GM18907 (cell line): ENCODE results near the gene SPATS2.
"Not testable (repeated sequence)": the region's sequence is repeated elsewhere in the genome, so short reads cannot be mapped to it uniquely, and the experiment has no call there.

Experiments
- ATAC-seq: cut with Tn5 transposase; IDR thresholded peaks from one replicate; pipeline ENCODE4 v1.9.1; 2021; ENCODE audit warnings: mild to moderate bottlenecking, moderate library complexity; ENCODE audit not compliant: unreplicated experiment

The SPATS2 gene

DNA sequence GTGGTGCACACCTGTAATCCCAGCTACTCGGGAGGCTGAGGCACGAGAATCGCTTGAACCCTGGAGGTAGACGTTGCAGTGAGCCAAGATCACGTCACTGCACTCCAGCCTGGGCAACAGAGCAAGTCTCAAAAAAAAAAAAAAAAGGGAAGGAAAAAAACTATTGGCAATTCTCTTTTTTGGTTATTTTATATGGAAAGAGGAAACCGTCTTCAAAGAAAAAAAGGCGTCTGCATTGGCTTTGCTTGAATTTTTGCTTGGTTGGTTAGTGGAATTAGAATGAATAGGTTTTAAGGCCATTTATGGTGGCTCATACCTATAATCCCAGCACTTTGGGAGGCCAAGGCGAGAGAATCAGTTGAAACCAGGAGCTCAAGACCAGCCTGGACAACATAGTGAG, 142.4 kb downstream of the SPATS2 start:
- ATAC-seq = not testable (repeated sequence)

DNA sequence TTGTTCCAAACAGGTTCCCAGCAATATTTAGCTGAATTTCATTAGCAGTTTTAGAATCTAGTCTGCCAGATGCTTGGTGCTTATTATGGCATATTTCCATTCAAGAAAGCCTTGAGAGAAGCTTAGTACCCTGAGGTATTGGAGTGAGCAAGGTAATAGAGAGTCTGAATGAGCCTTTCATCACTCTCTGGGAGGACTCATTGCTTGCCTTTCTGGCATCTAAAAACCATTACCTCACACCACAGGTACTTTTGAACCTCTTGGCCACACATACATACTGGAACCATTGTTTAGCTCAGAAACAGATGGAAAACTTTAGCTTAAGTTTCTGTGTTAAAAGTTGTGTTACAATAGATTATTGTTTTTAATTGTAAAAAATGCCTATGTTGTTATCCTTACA, 144.1 kb downstream of the SPATS2 start:
- ATAC-seq = no peak

DNA sequence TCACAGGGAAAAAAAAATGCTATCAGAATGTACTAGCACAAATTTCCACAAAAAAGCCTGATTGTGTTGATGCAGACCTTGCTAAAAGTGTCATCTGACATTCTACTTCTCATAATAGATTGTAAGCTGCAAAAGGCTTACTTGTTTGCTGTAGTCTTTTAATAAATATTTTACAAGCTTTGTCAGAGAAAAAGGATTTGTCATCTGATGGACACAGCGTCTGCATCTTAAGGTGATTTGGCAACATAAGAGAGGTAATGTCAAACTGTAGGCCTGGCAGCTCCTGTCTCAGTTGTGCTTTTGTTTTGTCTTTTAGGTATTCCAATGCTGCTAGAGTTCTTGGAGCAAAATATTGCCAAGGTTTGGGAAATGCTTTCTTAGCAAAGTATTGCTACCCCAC, 145.3 kb downstream of the SPATS2 start:
- no peak for ATAC-seq

DNA sequence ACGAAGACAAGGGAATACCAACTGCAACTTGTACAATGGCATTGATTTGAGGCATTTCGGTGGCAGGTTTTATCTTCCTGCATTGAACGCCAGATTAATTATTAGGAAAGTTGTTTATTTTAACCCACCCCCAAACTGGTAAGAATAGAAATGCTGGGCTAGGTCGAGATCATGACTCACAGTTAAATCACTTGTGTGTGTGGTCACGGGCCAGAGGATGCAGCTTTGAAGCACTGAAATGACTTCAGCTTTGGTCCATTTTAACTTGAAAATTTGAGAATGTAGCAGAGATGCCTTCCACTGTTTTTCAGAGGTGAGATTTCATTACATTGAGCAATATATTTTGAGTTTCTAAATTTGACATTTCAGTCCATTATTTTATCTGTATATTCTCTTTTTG, 148.0 kb downstream of the SPATS2 start:
- no peak for ATAC-seq

DNA sequence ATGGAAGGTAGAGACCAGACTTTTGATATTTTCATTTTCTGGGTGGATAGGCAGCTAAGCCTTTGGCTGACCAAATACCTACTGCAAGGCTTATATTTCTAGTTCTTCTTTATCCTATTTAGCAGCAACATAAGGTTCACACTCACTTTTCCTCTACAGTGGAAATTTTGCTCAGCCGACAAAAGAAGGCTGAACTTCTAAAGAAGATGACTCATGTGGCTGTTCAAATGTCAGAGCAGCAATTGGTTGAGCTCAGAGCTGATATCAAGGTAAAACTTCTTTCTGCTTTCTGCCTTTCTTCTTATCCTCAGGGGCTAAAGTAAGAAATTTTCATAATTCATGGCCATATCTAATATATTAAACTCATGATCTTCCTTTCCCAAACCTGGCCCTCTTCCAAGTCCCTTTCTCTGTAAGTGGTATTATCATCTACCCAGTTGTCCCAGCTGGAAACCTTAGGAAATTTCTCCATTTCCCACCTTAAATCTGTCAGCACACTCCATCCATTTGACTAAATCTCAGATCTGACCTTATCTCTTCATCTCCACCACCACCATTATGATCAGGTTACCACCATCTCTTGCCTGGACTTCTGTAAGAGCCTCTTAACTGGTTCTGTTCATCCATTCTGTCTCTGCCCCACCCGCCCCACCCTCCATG, 151.8 kb downstream of the SPATS2 start:
- ATAC-seq = no peak

DNA sequence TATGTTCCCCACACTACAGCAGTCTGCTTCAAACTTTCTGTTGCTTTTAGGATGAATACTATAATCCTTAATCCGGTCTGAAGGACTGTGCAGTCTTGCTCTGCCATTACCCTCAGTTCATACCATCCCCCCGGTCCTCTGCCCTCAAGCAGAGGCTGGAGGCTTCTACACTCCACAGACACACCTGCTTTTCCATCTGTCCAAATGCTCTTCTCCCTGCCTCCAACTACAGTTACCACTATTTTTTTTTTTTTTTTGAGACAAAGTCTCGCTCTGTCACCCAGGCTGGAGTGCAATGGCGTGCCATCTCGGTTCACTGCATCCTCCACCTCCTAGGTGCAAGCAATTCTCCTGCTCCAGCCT, 152.3 kb downstream of the SPATS2 start:
- no peak for ATAC-seq

DNA sequence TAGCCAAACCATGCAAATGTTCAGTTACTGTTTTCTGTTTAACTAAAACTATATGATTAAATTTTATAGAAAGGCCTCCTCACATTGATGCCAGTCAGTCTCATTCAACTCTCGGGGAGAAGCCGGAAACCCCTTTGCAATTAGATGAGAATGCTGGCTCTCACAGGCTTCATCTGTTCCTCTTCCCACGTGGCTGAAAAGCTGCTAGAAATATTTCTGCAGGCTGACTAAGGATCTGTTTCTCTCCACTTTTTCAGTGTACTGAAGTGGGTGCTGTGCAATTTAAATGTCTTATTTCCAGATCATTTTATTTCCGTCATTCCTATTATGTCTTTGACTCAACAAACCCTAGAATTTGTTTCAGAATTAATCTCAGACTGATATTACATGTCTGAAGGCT, 154.1 kb downstream of the SPATS2 start:
- no peak for ATAC-seq

DNA sequence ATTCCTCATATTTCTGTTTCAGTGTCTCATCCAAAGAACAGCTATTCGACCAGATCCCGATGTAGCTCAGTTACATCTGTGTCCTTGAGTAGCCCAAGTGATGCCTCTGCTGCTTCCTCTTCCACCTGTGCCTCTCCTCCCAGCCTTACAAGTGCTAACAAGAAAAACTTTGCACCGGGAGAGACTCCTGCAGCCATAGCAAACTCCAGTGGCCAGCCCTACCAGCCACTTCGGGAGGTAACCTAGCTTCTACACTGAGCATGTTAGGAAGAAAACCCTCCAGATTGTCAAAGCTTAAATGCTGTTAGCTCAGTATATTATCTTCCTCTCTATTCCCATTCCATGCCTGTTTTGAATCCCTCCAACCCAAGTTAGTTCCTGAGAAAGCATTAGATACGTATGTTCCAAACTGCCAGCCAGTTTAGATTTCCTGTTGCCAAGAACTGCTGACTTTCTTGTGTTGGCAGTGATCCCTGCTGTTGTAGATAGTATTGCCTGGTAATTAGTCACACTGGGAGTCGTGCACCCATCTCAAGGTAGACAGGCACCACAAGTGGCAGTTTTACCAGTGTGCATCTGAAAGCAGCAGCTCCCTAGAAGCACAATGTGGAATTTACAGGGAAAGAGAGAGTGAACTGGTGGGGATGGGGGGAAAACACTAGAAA, 157.5 kb downstream of the SPATS2 start:
- no peak for ATAC-seq

DNA sequence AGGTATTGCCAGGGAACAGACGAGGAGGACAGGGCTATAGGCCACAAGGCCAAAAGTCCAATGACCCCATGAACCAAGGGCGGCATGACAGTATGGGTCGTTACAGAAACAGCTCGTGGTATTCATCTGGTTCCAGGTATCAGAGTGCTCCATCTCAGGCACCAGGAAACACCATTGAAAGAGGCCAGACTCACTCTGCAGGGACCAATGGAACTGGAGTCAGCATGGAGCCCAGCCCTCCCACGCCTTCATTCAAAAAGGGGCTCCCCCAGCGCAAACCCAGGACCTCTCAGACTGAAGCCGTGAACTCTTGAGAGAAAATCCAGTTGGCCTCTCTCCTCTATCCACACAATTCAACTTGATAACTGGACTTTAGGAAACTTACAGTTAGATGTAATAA, 158.7 kb downstream of the SPATS2 start:
- ATAC-seq = no peak

DNA sequence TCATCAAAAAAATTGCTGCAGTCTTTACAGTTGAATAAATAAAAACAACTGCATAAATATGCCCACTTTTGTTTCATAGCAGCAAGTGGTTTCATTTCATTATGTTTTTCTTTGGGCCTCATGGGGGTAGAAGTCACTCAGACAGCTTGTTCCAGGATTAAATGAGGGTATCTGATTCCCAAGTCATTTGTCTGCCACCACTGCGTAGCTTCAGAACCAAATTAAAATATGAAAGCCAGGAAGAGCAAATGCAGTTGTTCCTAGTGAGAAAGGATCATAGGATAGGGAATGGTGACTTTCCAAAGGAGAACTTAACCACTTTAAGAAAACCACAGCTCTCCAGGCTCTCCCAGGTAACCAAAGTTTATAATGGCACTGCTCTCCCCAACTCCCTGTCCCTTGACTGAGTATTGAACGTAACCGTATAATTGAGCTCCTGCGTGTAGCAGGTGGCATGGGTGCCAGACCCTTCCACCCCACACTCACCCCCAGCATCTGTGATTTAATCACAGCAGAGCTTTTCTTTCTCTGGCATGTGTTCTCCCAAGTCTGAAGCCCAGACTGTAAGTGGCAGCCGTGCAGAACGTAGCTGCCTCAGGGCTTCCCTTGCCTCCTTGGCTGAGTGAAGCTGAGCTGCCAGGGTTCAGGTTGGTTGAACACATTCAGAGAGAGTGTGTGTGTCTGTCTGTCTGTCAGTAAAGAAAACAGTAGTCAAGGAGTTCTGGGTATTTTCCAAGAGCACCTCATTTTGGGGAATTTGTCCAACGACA, 160.3 kb downstream of the SPATS2 start:
- no peak for ATAC-seq

DNA sequence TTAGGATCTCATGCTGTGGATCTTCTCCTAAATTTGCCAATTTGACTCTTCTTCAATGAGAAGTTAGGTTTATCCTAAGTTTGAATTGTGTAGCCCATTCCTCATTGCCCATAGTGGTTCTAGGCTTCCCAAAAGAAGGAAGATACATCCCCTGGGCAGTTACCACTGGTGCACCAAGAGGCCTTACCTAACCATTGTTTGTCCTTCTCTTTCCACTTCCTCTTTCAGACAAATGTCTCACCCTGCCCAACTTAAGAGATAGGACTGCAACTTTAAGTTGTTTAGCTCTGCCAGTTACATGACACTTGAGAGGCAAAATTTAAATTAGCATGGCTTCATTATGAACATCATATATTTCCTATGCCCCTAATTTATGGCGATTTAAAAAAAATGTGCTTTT, 162.2 kb downstream of the SPATS2 start:
- no peak for ATAC-seq

DNA sequence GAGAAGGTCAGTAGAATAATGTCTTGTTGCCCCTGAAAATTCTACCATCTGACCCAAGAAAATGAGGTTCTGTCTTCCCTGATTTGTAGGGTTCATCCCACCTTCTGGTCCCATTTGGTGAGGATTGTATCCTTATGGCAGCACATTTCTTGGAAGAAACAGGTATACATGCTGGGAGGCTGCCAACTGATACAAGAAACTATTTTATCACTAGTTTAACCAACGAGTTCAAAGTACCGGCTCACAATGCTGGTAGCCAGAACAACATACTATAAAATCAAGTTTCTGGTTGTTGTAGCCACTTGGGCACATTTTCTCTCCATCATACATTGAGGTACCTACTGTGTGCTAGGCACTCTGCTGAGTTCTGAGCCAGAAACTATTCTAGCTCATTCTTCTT, 164.5 kb downstream of the SPATS2 start:
- no peak for ATAC-seq

DNA sequence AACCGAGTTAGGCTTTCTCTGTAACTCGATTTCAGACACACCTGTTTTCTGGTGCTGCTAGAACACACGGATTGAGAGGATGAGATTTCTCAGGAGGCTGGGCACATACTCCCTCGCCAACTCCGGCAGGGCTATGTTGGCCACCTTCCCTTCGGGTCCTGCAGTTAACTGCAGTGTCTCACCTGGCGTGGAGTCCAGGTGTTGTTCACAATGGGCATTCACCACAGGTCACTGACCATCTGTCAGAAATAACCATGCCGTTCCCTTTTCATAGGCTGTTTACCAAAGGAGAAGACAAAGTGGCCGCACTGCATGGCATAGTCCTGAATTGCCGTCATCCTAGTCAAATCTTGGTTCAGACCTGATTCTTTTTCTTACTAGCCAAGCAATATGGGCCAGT, 166.1 kb downstream of the SPATS2 start:
- no peak for ATAC-seq

DNA sequence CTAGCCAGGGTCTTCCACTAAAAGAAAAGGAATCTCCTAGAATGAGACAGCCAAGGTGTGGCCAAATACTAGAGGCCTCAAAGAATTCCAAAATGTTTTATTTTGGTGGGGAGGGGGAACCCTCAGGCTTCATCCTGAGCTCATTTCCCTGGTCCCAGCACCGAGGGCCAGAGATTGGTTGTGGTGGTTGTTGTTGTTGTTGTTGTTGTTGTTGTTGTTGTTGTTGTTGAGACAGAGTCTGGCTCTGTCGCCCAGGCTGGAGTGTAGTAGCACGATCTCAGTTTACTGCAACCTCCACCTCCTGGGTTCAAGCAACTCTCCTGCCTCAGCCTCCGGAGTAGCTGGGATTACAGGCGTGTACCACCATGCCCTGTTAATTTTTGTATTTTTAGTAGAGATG, 166.9 kb downstream of the SPATS2 start:
- not testable (repeated sequence) for ATAC-seq

DNA sequence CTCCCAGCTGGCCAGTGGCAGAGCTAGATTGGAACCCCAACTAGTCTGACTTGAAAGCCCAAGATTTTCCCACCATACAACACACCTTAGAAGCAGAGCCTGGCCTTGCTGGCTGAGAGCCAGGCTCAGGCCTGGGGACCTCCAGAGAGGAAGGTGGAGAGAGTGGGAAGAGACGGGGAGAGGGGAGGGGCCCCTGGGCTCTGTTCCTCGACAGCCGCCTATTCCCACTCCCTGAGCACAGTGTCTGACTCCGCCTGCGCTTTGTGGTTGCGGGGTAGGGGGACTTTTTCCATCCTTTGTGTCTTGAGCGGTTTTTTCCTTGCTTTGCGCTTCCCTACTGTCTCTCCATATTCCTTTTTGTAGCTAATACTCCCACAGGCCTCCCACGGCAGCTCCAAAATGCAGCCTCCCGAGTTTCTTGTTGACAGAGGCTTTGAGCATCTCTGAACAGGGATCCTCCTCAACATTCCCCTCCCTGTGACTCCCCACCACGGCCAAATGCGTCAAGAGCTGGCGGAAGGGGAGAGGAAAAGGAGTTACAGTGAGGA, 167.5 kb downstream of the SPATS2 start:
- ATAC-seq = no peak

DNA sequence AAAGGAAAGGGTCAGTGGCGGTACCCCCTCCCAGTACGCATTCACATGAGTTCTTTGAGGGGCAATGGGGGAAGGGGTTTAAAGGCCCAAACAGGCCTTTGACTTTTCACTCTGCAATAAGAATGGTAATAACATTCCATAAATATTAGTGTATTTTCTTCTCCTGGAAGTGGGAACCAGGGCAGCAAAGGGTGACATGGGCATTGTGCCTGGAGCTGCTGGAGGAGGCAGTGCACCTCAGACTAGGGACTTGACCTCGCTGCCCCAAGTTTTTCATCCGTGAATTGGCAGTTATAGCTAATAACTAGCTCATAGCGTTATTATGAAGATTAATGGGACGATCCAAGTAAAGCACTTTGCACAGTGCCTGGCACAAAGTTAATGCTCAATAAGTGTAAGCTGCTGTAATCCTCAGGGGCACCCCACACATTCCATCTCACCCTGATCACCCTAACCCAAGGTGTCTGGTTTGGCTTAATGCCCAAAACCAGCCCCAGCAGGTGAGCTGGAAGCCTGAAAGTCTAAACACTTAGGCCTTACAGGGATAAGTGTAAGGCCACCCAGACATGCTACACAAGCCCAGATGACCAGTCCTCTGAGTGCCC, 168.8 kb downstream of the SPATS2 start:
- ATAC-seq = no peak

DNA sequence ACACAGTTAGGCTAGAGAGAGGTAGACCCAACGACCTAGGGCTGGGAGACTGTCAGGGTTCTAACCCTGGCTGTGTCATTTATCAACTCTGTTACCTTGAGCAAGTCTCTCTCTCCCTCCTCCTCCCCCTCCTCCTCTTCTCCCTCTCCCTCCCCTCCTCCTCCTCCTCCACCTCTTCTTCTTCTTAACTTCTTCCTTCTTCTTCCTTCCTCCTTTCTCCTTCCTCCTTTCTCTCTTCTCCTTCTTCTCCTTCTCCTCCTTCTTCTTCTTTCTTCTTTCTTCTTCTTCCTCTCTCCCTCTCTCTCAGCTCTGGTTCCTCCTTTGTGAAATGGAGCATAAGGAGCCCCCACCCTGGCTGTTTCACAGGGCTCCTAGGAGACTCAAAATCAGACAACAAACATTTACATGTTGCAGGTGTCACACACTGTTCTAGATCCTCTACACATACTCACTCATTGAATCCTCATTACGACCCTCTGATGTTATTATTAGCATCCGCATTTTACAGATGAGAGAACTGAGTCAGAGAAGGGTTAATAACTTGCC, 169.3 kb downstream of the SPATS2 start:
- ATAC-seq = no peak

DNA sequence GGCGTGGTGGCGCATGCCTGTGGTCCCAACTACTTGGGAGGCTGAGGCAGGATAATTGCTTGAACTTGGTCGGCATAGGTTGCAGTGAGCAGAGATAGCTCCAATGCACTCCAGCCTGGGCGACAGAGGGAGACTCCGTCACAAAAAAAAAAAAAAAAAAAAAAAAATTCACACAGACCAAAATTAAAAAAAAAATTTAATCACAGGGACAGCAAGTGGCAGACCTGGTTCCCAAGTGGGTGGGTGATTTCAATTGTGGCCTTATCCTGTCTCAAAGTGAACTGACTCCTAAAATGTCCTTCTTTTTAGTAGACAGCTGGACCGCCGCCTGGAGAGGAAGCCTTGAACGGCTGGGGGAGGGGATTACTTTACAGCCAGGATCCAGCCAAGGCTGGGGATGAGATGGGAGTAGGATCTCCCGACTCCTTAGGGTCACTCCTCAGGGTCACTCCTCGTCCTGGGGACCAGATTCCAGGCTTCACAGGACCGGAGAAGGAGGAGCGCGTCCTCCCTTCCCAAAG, 170.0 kb downstream of the SPATS2 start:
- no peak for ATAC-seq

DNA sequence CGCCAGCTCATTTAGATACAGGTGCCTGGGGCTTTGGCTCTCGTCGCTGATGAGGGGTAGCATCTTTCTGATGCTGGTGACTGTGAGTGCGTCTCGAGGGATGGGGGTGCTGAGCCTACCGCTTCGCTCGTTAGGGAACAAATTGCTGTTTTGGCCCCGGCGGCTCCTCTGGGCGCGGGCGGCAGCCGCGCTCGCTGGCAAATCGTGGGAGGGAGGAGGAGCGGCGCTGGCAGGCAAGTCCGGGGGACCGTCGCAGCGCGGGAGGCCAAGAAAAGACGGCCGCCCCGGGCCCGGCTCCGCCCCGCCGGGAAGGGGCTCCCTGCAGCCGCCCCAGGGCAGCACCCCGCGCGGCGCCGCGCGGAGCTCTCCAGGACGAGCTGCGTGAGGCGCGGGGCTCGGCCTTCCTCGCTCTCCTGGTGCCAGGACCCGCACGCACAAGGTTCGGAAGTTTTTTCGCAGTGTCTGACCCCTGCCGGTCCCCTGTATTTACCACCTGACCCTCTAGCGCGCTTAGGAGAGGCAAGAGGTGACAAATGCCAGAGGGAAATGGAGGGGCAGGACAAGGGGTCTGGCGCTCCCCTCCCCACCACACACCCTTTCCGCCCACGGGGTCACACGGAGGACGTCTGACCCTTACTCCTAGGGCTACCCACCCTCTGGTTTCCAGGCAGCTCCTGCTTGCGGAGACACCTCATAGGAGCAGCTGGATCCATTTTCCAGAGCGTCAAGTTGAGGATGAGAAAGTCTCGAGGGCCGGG, 170.7 kb downstream of the SPATS2 start:
- no peak for ATAC-seq
